ENCODE data around the gene MIPOL1.

MIPOL1 gene

DNA sequence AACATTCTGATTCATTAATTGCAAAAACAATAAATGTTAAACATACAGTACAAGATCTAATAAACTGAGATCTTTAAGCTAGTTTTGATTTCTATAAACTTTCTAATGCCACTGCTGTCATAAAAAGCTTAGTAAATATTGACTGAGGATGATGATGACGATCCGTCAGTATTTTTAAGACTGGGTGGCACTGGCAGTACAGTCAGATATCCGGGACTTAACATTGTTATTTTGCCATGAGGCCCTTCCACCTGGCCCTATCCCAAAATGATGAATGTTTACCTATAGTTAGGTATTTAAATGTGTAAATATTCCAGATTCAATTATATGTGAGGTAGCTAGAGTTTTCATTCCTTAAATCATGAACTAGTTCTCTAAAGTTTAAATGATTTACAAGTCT, 238.8 kb downstream of the MIPOL1 start:
- no peak for DNase-seq (ENCODE audit: low read depth)
- H3K4me3 ChIP-seq (ENCODE audit: low read depth, low read length) = no peak overlapping the region
- TF ChIP-seq, protein P1, sequence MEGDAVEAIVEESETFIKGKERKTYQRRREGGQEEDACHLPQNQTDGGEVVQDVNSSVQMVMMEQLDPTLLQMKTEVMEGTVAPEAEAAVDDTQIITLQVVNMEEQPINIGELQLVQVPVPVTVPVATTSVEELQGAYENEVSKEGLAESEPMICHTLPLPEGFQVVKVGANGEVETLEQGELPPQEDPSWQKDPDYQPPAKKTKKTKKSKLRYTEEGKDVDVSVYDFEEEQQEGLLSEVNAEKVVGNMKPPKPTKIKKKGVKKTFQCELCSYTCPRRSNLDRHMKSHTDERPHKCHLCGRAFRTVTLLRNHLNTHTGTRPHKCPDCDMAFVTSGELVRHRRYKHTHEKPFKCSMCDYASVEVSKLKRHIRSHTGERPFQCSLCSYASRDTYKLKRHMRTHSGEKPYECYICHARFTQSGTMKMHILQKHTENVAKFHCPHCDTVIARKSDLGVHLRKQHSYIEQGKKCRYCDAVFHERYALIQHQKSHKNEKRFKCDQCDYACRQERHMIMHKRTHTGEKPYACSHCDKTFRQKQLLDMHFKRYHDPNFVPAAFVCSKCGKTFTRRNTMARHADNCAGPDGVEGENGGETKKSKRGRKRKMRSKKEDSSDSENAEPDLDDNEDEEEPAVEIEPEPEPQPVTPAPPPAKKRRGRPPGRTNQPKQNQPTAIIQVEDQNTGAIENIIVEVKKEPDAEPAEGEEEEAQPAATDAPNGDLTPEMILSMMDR (IDR thresholded peaks at IDR 0.05; ENCODE audit: insufficient read depth, low read depth, low read length, missing control alignments) = no peak

- no peak for DNase-seq (ENCODE audit: low read depth)
- H3K4me3 ChIP-seq (ENCODE audit: low read depth, low read length) = no peak overlapping the region
- TF ChIP-seq, protein P1 (IDR thresholded peaks at IDR 0.05; ENCODE audit: insufficient read depth, low read depth, low read length, missing control alignments) = no peak
Observed at GRCh38 chr14:37437490-37437889, 239.8 kb downstream of the MIPOL1 start.

DNA sequence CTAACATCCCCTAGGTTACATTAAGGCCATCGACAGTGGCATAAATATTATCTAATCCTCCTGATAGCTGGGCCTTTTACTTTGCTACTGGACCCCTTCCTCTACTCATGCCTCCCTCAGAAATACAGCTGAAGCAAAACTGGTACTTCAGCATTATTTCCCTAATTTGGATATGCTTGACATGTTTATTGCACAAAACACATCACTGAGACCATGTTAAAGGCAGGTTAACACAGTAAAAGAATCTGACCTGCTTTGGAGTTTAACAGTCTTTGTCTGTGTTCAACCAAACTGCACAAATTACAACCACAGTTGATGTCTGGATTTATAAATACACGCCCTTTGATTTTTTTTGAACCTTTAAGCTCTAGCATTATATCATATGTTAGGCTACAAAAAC, 240.7 kb downstream of the MIPOL1 start:
- DNase-seq (ENCODE audit: low read depth) = no peak
- TF ChIP-seq, protein P1 (IDR thresholded peaks at IDR 0.05; ENCODE audit: insufficient read depth, low read depth, low read length, missing control alignments) = no peak
- no peak overlapping the region for H3K4me3 ChIP-seq (ENCODE audit: low read depth, low read length)

- no peak overlapping the region for H3K4me3 ChIP-seq (ENCODE audit: low read depth, low read length)
- no peak for DNase-seq (ENCODE audit: low read depth)
- TF ChIP-seq, protein P1 (IDR thresholded peaks at IDR 0.05; ENCODE audit: insufficient read depth, low read depth, low read length, missing control alignments) = no peak
Observed at GRCh38 chr14:37443461-37443860, 245.7 kb downstream of the MIPOL1 start.

GRCh38 chr14:37447883-37448391, 250.2 kb downstream of the MIPOL1 start:
- H3K4me3 ChIP-seq (ENCODE audit: low read depth, low read length) = no peak overlapping the region
- DNase-seq (ENCODE audit: low read depth) = no peak
- TF ChIP-seq, protein P1 (IDR thresholded peaks at IDR 0.05; ENCODE audit: insufficient read depth, low read depth, low read length, missing control alignments) = no peak

- no peak for DNase-seq (ENCODE audit: low read depth)
- TF ChIP-seq, protein P1 (IDR thresholded peaks at IDR 0.05; ENCODE audit: insufficient read depth, low read depth, low read length, missing control alignments) = no peak
Observed at GRCh38 chr14:37452323-37452722, 254.6 kb downstream of the MIPOL1 start.

DNA sequence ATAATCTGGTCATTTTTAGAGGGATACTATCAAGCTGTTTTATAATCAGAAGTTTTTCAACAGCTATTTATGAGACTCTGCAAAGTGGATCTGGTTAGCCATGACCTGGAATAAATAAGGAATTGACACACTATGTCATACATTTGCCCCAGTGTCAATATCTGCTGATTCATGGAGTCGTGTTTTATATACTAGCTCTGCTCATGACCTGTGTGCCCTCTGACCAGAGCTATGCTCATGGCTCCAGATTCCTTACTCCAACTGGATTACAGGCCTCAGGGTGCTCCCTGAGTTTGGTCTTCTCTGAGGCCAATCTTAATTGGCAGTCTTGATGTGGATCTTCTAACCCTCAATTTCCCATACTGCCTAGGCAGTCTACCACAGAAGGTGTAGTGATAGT, 256.2 kb downstream of the MIPOL1 start:
- H3K4me3 ChIP-seq (ENCODE audit: low read depth, low read length) = no peak overlapping the region
- TF ChIP-seq, protein P1 (IDR thresholded peaks at IDR 0.05; ENCODE audit: insufficient read depth, low read depth, low read length, missing control alignments) = no peak
- DNase-seq (ENCODE audit: low read depth) = no peak

More at GRCh38 chr14:37452323-37452722, 254.6 kb downstream of the MIPOL1 start:
- H3K4me3 ChIP-seq (ENCODE audit: low read depth, low read length) = no peak overlapping the region
